NCI-H345 treated with DMSO at 0.1 percent for 48 hours (cell line): Measurements from ENCODE around the gene ZNF787.

ENCODE experiments used
- DNase-seq: peaks from one replicate; lab custom pipeline; 2025; ENCODE audit not compliant: unreplicated experiment; lab: John Stamatoyannopoulos, UW

The ZNF787 gene

GRCh38 chr19:56123266-56123891 lies 2.3 kb upstream of the ZNF787 start:
- no peak for DNase-seq

GRCh38 chr19:56120371-56121179 lies 520 bp downstream of the ZNF787 start:
- no peak for DNase-seq

- DNase-seq: no peak
Observed at GRCh38 chr19:56120002-56120370, 1.1 kb downstream of the ZNF787 start.

- no peak for DNase-seq
Observed at GRCh38 chr19:56119582-56119978, 1.5 kb downstream of the ZNF787 start.

GRCh38 chr19:56118666-56119581 lies 2.2 kb downstream of the ZNF787 start:
- DNase-seq: no peak

GRCh38 chr19:56117889-56118288 lies 3.2 kb downstream of the ZNF787 start:
- DNase-seq: no peak

GRCh38 chr19:56117376-56117884 lies 3.7 kb downstream of the ZNF787 start:
- no peak for DNase-seq

- no peak for DNase-seq
Observed at GRCh38 chr19:56116606-56117005, 4.5 kb downstream of the ZNF787 start.

GRCh38 chr19:56115490-56115889 lies 5.6 kb downstream of the ZNF787 start:
- DNase-seq: no peak

- no peak for DNase-seq
Observed at GRCh38 chr19:56114778-56115110, 6.4 kb downstream of the ZNF787 start.

- no peak for DNase-seq
Observed at GRCh38 chr19:56114051-56114777, 6.9 kb downstream of the ZNF787 start.

- DNase-seq: no peak
Observed at GRCh38 chr19:56113074-56113632, 7.9 kb downstream of the ZNF787 start.

- DNase-seq: no peak
Observed at GRCh38 chr19:56112313-56112709, 8.8 kb downstream of the ZNF787 start.

- no peak for DNase-seq
Observed at GRCh38 chr19:56111601-56112312, 9.3 kb downstream of the ZNF787 start.

- no peak for DNase-seq
Observed at GRCh38 chr19:56110515-56111448, 10.3 kb downstream of the ZNF787 start.

GRCh38 chr19:56109226-56109625 lies 11.9 kb downstream of the ZNF787 start:
- no peak for DNase-seq

GRCh38 chr19:56108447-56109195 lies 12.5 kb downstream of the ZNF787 start:
- DNase-seq: no peak
